ENCODE measurements around the gene TFEB.

TFEB gene

DNA sequence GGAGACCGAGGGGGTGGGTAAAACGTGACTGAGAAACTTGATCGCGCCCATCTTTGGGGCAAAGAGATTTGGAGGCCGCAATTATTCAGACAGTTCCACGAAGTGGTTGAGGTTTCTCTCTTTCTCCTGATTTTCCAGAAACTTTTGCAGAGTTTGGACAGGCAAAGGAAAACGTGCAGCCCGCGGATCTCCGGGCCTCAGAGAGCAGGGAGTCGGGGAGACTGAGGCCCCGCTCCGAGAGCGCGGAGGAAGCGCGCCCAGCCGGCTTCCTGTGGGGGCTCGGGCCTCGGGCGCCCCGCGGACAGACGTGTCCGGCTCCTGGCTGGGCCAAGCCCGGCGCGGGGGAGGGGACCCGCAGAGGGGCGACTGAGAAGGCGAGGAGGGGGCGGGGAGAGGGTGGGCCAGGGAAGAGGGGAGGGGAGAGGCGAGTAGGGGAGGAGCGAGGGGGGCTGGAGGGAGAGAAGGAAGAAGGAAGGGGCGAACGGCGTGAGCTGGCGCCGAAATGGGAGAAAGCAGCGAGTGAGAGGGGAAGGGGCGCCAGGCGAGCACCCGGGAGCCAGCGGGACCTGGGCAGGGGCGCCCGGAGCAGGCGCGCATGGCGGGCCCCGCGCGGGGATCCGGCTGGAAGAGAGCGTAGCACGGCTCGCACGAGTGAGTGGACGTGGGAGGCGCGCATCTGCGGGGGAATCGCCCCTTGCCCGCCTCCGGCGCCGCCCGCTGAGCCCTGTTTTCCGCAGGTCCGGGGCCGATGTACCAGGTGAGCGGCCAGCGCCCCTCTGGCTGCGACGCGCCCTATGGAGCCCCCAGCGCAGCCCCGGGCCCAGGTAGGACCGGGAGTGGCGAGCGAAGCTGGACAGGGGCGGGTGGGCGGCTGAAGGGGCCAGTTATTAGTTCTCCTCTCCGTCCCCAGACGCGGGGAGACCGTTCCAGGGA, 97.1 kb downstream of the TFEB start, which contains the start of gene MDFI:
Gene MDFI, plus strand, starts transcription at position 467 of the 933 bp plus-strand sequence. Its CDS starts 282 bp downstream, at position 749.
- no peak for DNase-seq (ENCODE audit: low spot score)

DNA sequence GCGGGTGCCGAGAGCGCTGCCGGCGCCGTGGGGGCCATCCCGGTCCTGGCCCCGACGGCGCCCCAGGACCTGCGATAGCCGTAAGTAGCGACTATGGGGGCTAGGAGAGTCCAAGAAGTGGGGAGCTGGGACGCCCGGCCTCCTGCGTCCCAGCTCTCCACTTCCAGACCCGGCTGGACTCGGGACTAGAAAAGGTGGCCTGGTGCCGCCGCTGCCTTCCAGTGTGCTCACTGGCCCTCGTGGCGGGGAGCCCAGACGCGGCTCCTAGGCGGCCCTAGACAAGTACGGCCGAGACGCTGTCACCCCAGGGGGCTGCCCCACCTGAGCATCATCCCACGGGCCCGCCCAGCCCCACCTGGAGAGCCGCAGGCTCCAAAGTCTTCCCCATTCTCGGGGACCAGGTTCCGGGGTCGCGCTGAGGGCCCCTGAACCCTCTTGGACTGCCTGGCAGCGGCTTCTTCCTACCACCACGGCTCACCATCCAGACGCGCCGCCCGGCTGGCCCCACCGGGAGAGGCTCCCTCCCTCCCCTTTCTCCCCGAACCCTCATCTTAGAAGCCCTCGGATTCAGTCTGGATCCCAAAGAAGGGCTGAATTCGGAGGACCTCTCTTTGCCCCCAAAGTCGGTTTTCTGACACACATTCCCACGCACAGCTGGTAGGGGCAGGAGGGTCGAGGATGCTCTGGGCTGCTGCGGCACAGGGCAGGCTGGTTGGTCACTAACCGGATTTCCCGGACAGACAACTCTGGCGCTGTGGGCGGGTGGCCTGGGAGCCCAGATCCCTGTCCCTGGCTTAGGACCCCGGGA, 98.0 kb downstream of the TFEB start:
- no peak for DNase-seq (ENCODE audit: low spot score)

DNA sequence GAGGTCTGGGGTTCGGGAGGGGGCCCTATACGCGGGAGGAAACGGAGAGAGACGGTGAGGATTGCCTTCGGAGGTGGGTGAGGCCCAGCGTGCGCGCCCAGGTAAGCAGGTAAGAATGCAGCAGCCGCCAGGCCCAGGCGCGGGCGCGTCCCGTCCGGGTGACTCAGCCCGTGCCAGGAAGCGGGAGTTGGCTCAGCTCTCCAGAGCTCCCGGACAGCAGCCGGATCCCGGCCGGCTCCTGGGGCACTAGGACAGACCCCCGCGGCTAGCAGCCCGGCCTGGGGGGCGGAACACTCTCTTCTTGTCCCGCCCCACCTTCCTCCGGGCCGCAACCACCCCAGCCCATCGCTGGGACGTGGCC, 98.6 kb downstream of the TFEB start:
- no peak for DNase-seq (ENCODE audit: low spot score)

DNA sequence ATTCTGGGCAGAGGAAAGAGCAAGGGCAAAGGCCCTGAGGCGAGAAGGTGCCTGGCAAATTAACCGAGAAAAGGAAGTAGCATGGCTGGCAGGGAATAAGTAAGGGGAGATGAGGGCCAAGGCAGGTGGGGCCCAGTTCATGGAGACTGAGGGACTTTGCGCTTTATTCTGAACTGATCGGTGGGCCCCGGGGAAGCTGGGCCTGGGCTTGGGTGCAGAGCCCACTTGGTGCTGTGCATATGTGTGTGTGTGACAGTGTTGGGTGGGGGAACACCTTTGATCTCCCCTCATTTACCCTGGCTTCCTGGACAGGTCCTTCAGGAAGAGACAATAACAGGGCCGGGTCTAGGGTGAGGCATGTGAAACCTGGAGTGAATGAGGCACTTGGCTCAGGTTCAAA, 100.0 kb downstream of the TFEB start:
- no peak for DNase-seq (ENCODE audit: low spot score)

DNA sequence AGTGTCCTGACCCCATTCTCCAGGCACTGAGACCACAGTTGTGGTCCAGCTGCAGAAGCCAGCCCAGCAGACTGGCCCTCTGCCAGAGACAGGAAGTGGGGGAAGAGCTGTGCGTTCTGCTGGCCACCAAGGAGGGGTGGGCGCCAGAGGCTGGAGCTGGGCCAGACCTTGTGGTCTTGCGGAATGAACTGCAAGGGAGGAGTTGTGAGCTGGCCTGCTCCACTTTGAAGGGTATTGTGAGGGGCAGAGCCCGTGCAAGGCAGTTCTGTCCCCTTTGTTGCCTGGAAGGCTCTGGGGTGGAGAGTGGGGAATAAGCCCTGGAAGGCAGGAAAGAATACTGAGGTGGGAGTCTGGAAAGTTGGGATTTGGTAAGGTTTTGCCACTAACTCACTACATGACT, 100.8 kb downstream of the TFEB start:
- DNase-seq (ENCODE audit: low spot score): no peak
